HepG2 (cell line): ENCODE data around the gene NBPF1. TPM values are rescaled to one million over a fixed set of nuclear protein-coding genes. Genes with fewer than 3 reads are reported as not detected.
A peak's percentile ranks its signal among the peaks of the same experiment; 100 is the strongest.

Experiments
- HBP1 ChIP-seq: IDR thresholded peaks from 2 replicates; pipeline ENCODE4 v1.6.1; 2016; ENCODE audit warnings: low read depth, control low read depth
- IRX3 ChIP-seq: sonication (generic); formaldehyde crosslinking; IDR thresholded peaks from 2 replicates; pipeline ENCODE4 v1.8.1; 2023; ENCODE audit warnings: mild to moderate bottlenecking, low read depth, missing genetic modification reagents, borderline replicate concordance
- ISX ChIP-seq: sonication (generic); formaldehyde crosslinking; conservative IDR thresholded peaks from 2 replicates; pipeline ENCODE4 v1.5.0; 2020; ENCODE audit warnings: missing genetic modification reagents
- KLF11 ChIP-seq: IDR thresholded peaks from 2 replicates; pipeline ENCODE4 v1.6.1; 2016; ENCODE audit warnings: missing compliant biosample characterization
- MED8 ChIP-seq: sonication (generic); formaldehyde crosslinking; IDR thresholded peaks from 2 replicates; pipeline ENCODE4 v1.8.1; 2023; ENCODE audit warnings: mild to moderate bottlenecking, missing genetic modification reagents; ENCODE audit not compliant: insufficient replicate concordance
- MIER2 ChIP-seq: IDR thresholded peaks from 2 replicates; pipeline ENCODE4 v1.6.1; 2016; ENCODE audit warnings: missing biosample characterization, missing genetic modification reagents
- MXD3 ChIP-seq: IDR thresholded peaks from 2 replicates; pipeline ENCODE4 v1.6.1; 2016; ENCODE audit warnings: mild to moderate bottlenecking, missing biosample characterization, missing genetic modification reagents
- NCOA5 ChIP-seq: sonication (generic); formaldehyde crosslinking; IDR thresholded peaks from 2 replicates; pipeline ENCODE4 v1.4.0; 2020; ENCODE audit warnings: missing genetic modification reagents
- NFYB ChIP-seq: sonication (generic); formaldehyde crosslinking; IDR thresholded peaks from 2 replicates; pipeline ENCODE4 v1.4.0; 2020; ENCODE audit warnings: missing genetic modification reagents
- POGZ ChIP-seq: sonication (generic); formaldehyde crosslinking; IDR thresholded peaks from 2 replicates; pipeline ENCODE4 v1.4.0; 2020; ENCODE audit warnings: mild to moderate bottlenecking, missing genetic modification reagents
- RFX5 ChIP-seq: IDR thresholded peaks from 2 replicates; pipeline ENCODE4 v1.6.1; 2011; ENCODE audit warnings: low read depth, low read length, improper control_type of control experiment
- SMAD3 ChIP-seq: sonication (generic); formaldehyde crosslinking; IDR thresholded peaks from 2 replicates; pipeline ENCODE4 v1.4.0; 2020; ENCODE audit warnings: missing genetic modification reagents
- TFDP2 ChIP-seq: sonication (generic); formaldehyde crosslinking; IDR thresholded peaks from 2 replicates; pipeline ENCODE4 v1.4.0; 2020; ENCODE audit warnings: missing genetic modification reagents
- U2AF1 ChIP-seq: fragments of 200-400 bp; formaldehyde crosslinking; optimal IDR thresholded peaks from 2 replicates; pipeline ENCODE3; 2017; ENCODE audit warnings: mild to moderate bottlenecking, low read depth, low read length
- ZMAT3 ChIP-seq: sonication (generic); formaldehyde crosslinking; conservative IDR thresholded peaks from 2 replicates; pipeline ENCODE4 v1.7.0; 2021; ENCODE audit warnings: missing genetic modification reagents
- ZNF124 ChIP-seq: sonication (generic); formaldehyde crosslinking; IDR thresholded peaks from 2 replicates; pipeline ENCODE4 v1.4.0; 2020; ENCODE audit warnings: missing genetic modification reagents
- ZNF232 ChIP-seq: sonication (generic); formaldehyde crosslinking; IDR thresholded peaks from 2 replicates; pipeline ENCODE4 v1.4.0; 2020; ENCODE audit warnings: missing genetic modification reagents, borderline replicate concordance
- ZNF280B ChIP-seq: sonication (generic); formaldehyde crosslinking; IDR thresholded peaks from 2 replicates; pipeline ENCODE4 v1.5.0; 2020; ENCODE audit warnings: missing genetic modification reagents, mild to moderate bottlenecking, borderline replicate concordance
- ZNF503 ChIP-seq: sonication (generic); formaldehyde crosslinking; IDR thresholded peaks from 2 replicates; pipeline ENCODE4 v1.4.0; 2020; ENCODE audit warnings: missing genetic modification reagents
- ZNF761 ChIP-seq: sonication (generic); formaldehyde crosslinking; conservative IDR thresholded peaks from 2 replicates; pipeline ENCODE4 v1.4.0; 2020; ENCODE audit warnings: mild to moderate bottlenecking, missing genetic modification reagents
- ZZZ3 ChIP-seq: sonication (generic); formaldehyde crosslinking; IDR thresholded peaks from 2 replicates; pipeline ENCODE4 v1.4.0; 2020; ENCODE audit warnings: missing genetic modification reagents, mild to moderate bottlenecking, borderline replicate concordance
- polyA plus RNA-seq, 8 experiments: library from polyadenylated mRNA; depleted of rRNA in 3 of 8; stranded (reverse) in 7 of 8; unstranded in 1 of 8; fragments of >200 nt; fragmentation: Illumina TruSeq in 4 of 8; extraction: Trizol in 4 of 8; gene quantifications; 2 replicates each; pipeline versions ENCODE4 v1.2.1 to v1.2.3, GENCODE V29; 2011 to 2016; ENCODE audit warnings: low read depth in 4 of 8, missing spikeins in 1 of 8, mixed read lengths in 1 of 8; ENCODE audit not compliant: insufficient read depth in 1 of 8
- total RNA-seq, 5 experiments: library from RNA; depleted of rRNA; stranded (reverse); fragments of >200 nt; fragmentation: Illumina TruSeq; extraction: Trizol; gene quantifications; 2 replicates each; pipeline ENCODE4 v1.2.3, GENCODE V29; 2016; ENCODE audit warnings: low read depth in 1 of 5

The NBPF1 gene
- total and polyA plus RNA-seq, 2 of the 13 experiments (the other 11 are each of a cell fraction or from before 2014, with no cell fraction given) = 30.3 to 35.6 TPM

- peak; percentile 61; the same call in 1 of the 2 replicates for TF ChIP-seq ZNF280B (CRISPR knock-in tag)
- TF ChIP-seq HBP1 (CRISPR knock-in tag) = no peak
- TF ChIP-seq TFDP2 = no peak
- no peak for TF ChIP-seq KLF11 (CRISPR knock-in tag)
- no peak for TF ChIP-seq ZNF761 (CRISPR knock-in tag)
- TF ChIP-seq ZMAT3 (CRISPR knock-in tag) = no peak
- no peak for TF ChIP-seq IRX3 (CRISPR knock-in tag)
- TF ChIP-seq MIER2 = no peak
- TF ChIP-seq U2AF1 = no peak
- TF ChIP-seq SMAD3 (CRISPR knock-in tag) = no peak
- no peak for TF ChIP-seq ZNF503 (CRISPR knock-in tag)
- TF ChIP-seq ZNF124 (CRISPR knock-in tag) = no peak
- no peak for TF ChIP-seq ISX (CRISPR knock-in tag)
- no peak for TF ChIP-seq RFX5
- TF ChIP-seq NFYB (CRISPR knock-in tag) = 0 out of 2 replicates have a peak, but pooled peaks have one; percentile 13
- peak; percentile 26 for TF ChIP-seq MED8 (CRISPR knock-in tag)
- no peak for TF ChIP-seq ZNF232 (CRISPR knock-in tag)
- no peak for TF ChIP-seq POGZ (CRISPR knock-in tag)
- TF ChIP-seq NCOA5 (CRISPR knock-in tag) = no peak
- TF ChIP-seq MXD3 = 0 out of 2 replicates have a peak, but pooled peaks have one; percentile 18
- TF ChIP-seq ZZZ3 = no peak
Measured at GRCh38 chr1:16631248-16632043, 18.1 kb upstream of the NBPF1 start (continued).
